ENCODE results near the gene DHDH. TPM values are rescaled to one million over a fixed set of nuclear protein-coding genes. Genes with fewer than 3 reads are reported as not detected.

Gene DHDH
- total RNA-seq, 2 donors from 2014 or later, result 0.44 to 2.3 TPM

DNA sequence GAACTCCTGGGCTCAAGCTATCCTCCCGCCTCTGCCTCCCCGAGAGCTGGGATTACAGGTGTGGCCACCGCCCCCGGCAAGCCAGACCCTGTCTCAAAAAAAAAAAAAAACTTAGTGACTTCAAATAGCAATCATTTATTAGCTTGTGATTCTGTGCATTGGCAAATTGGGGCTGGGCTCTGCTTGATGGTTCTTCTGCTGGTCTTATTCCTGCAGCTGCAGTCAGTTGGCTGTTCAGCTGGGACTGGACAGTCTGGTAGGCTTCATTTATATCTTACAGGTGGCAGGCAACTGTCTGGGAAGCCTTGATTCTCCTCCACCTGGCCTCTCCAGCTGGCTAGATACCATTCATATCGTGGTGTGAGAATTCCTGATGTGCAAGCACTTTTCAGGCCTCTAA is 7.4 kb downstream of the DHDH start:
- no peaks in the 10 kb centered on the region for H3K27me3 ChIP-seq (ENCODE audit: control insufficient read depth, insufficient read depth, low read length, poor library complexity, severe bottlenecking)
- H3K4me3 ChIP-seq (ENCODE audit: low read length), result no peak overlapping the region
- 94 to 95% methylated on average over 4 to 5 of the region's 5 CpGs for WGBS, 2 experiments (ENCODE audit: insufficient coverage in 1 of 2, insufficient read length in 1 of 2)
- H3K4me1 Mint-ChIP-seq, result no peaks in the 10 kb centered on the region
- no peaks in the 10 kb centered on the region for H3K9me3 ChIP-seq (ENCODE audit: control insufficient read depth, low read length)
- H3K27me3 Mint-ChIP-seq (ENCODE audit: insufficient read depth), result no peaks in the 10 kb centered on the region
- H3K4me3 Mint-ChIP-seq, result no peak overlapping the region
- H3K9me3 Mint-ChIP-seq, result peaks cover 7% of the 10 kb centered on the region
- no peaks in the 10 kb centered on the region for H3K36me3 ChIP-seq (ENCODE audit: control insufficient read depth, insufficient read depth, low read length)
- no peak overlapping the region for H3K27ac Mint-ChIP-seq
- H3K4me1 ChIP-seq (ENCODE audit: control insufficient read depth, insufficient read depth, low read length), result no peaks in the 10 kb centered on the region
- no peak for DNase-seq
- H3K27ac ChIP-seq (ENCODE audit: low read depth, low read length), result no peak overlapping the region
- TF ChIP-seq, protein P1, sequence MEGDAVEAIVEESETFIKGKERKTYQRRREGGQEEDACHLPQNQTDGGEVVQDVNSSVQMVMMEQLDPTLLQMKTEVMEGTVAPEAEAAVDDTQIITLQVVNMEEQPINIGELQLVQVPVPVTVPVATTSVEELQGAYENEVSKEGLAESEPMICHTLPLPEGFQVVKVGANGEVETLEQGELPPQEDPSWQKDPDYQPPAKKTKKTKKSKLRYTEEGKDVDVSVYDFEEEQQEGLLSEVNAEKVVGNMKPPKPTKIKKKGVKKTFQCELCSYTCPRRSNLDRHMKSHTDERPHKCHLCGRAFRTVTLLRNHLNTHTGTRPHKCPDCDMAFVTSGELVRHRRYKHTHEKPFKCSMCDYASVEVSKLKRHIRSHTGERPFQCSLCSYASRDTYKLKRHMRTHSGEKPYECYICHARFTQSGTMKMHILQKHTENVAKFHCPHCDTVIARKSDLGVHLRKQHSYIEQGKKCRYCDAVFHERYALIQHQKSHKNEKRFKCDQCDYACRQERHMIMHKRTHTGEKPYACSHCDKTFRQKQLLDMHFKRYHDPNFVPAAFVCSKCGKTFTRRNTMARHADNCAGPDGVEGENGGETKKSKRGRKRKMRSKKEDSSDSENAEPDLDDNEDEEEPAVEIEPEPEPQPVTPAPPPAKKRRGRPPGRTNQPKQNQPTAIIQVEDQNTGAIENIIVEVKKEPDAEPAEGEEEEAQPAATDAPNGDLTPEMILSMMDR (conservative IDR thresholded peaks at IDR 0.05), result no peak
- no peak overlapping the region for H3K9ac ChIP-seq (ENCODE audit: extremely low read depth, low read length, poor library complexity, severe bottlenecking)
- H3K36me3 Mint-ChIP-seq (ENCODE audit: low read depth), result peaks cover 1% of the 10 kb centered on the region

DNA sequence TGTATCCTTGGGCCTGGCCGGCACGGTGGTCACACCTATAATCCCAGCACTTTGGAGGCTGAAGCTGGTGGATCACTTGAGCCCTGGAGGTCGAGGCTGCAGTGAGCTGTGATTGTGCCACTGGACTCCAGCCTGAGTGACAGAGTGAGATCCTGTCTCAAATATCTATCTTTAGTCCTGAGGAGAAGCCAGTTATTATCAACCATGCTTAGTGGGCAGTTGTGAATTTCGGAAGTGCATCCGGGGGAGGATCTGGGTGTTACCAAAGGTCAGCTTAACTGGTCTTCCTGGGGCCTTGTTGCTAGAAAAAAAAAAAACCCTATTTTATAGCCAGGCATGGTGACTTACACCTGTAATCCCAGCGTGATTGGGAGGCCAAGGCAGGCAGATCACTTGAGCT is 9.6 kb downstream of the DHDH start:
- Mint-ChIP-seq H3K4me1 (no peaks in the 10 kb centered on the region), H3K27me3 (ENCODE audit: insufficient read depth) (no peaks in the 10 kb centered on the region), H3K36me3 (ENCODE audit: low read depth) (peaks cover 1% of the 10 kb centered on the region), H3K4me3 (no peak overlapping the region), H3K27ac (no peak overlapping the region), H3K9me3 (peaks cover 7% of the 10 kb centered on the region)
- no peaks in the 10 kb centered on the region for H3K9me3 ChIP-seq (ENCODE audit: control insufficient read depth, low read length)
- WGBS, 2 experiments (ENCODE audit: insufficient coverage in 1 of 2, insufficient read length in 1 of 2), result 93 to 95% methylated on average over 6 of the region's 6 CpGs
- H3K4me3 ChIP-seq (ENCODE audit: low read length), result no peak overlapping the region
- no peaks in the 10 kb centered on the region for H3K4me1 ChIP-seq (ENCODE audit: control insufficient read depth, insufficient read depth, low read length)
- no peak overlapping the region for H3K27ac ChIP-seq (ENCODE audit: low read depth, low read length)
- TF ChIP-seq, protein P1 (conservative IDR thresholded peaks at IDR 0.05), result no peak
- H3K36me3 ChIP-seq (ENCODE audit: control insufficient read depth, insufficient read depth, low read length), result no peaks in the 10 kb centered on the region
- H3K27me3 ChIP-seq (ENCODE audit: control insufficient read depth, insufficient read depth, low read length, poor library complexity, severe bottlenecking), result no peaks in the 10 kb centered on the region
- no peak overlapping the region for H3K9ac ChIP-seq (ENCODE audit: extremely low read depth, low read length, poor library complexity, severe bottlenecking)
- DNase-seq, result no peak

DNA sequence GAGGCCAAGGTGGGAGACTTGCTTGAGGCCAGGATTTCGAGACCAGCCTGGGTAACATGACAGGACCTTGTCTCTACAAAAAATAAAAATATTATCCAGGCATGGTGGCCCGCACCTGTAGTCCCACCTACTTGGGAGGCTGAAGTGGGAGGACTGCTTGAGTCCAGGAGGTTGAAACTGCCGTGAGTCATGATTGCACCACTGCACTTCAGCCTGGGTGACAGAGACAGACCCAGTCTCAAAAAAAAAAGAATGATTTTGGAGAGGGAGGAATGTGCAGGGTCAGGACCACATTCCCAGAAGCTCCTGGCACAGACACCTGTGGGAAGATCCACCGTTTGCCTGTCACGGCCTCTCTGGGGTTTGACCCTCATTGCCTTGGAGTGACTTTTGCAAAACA is 11.9 kb downstream of the DHDH start:
- WGBS, 2 experiments (ENCODE audit: insufficient coverage in 1 of 2, insufficient read length in 1 of 2), result 85 to 91% methylated on average over 4 to 5 of the region's 5 CpGs
- Histone ChIP-seq H3K9ac (ENCODE audit: extremely low read depth, low read length, poor library complexity, severe bottlenecking) (no peak overlapping the region), H3K27me3 (ENCODE audit: control insufficient read depth, insufficient read depth, low read length, poor library complexity, severe bottlenecking) (no peaks in the 10 kb centered on the region), H3K4me1 (ENCODE audit: control insufficient read depth, insufficient read depth, low read length) (no peaks in the 10 kb centered on the region), H3K36me3 (ENCODE audit: control insufficient read depth, insufficient read depth, low read length) (no peaks in the 10 kb centered on the region), H3K27ac (ENCODE audit: low read depth, low read length) (no peak overlapping the region), H3K9me3 (ENCODE audit: control insufficient read depth, low read length) (no peaks in the 10 kb centered on the region), H3K4me3 (ENCODE audit: low read length) (no peak overlapping the region)
- H3K27me3 Mint-ChIP-seq (ENCODE audit: insufficient read depth), result no peaks in the 10 kb centered on the region
- no peaks in the 10 kb centered on the region for H3K4me1 Mint-ChIP-seq
- peaks cover 5% of the 10 kb centered on the region for H3K9me3 Mint-ChIP-seq
- no peak overlapping the region for H3K27ac Mint-ChIP-seq
- H3K36me3 Mint-ChIP-seq (ENCODE audit: low read depth), result peaks cover 1% of the 10 kb centered on the region
- H3K4me3 Mint-ChIP-seq, result no peak overlapping the region
- TF ChIP-seq, protein P1 (conservative IDR thresholded peaks at IDR 0.05), result no peak
- DNase-seq, result no peak

All from endodermal cell (in vitro differentiated cells).